Measurements from ENCODE around the gene DSTN.

DSTN gene

GRCh38 chr20:17624551-17625245, 54.8 kb downstream of the DSTN start:
- DNase-seq (ENCODE audit: low read depth): no peak
- no peak overlapping the region for H3K4me3 ChIP-seq (ENCODE audit: low read length)
- TF ChIP-seq CTCF (conservative IDR thresholded peaks at IDR 0.05; ENCODE audit: low read length): no peak

- no peak overlapping the region for H3K4me3 ChIP-seq (ENCODE audit: low read length)
- DNase-seq (ENCODE audit: low read depth): no peak
- TF ChIP-seq CTCF (conservative IDR thresholded peaks at IDR 0.05; ENCODE audit: low read length): no peak
Observed at GRCh38 chr20:17625246-17626051, 55.6 kb downstream of the DSTN start.

GRCh38 chr20:17626217-17627007, 56.5 kb downstream of the DSTN start:
- TF ChIP-seq CTCF (conservative IDR thresholded peaks at IDR 0.05; ENCODE audit: low read length): no peak
- no peak overlapping the region for H3K4me3 ChIP-seq (ENCODE audit: low read length)
- no peak for DNase-seq (ENCODE audit: low read depth)

- H3K4me3 ChIP-seq (ENCODE audit: low read length): no peak overlapping the region
- no peak for DNase-seq (ENCODE audit: low read depth)
- no peak for TF ChIP-seq CTCF (conservative IDR thresholded peaks at IDR 0.05; ENCODE audit: low read length)
Observed at GRCh38 chr20:17627101-17627955, 57.5 kb downstream of the DSTN start.

GRCh38 chr20:17628101-17628841, 58.4 kb downstream of the DSTN start:
- H3K4me3 ChIP-seq (ENCODE audit: low read length): no peak overlapping the region
- TF ChIP-seq CTCF (conservative IDR thresholded peaks at IDR 0.05; ENCODE audit: low read length): no peak
- no peak for DNase-seq (ENCODE audit: low read depth)

- DNase-seq (ENCODE audit: low read depth): no peak
- H3K4me3 ChIP-seq (ENCODE audit: low read length): no peak overlapping the region
- no peak for TF ChIP-seq CTCF (conservative IDR thresholded peaks at IDR 0.05; ENCODE audit: low read length)
Observed at GRCh38 chr20:17629025-17629424, 59.1 kb downstream of the DSTN start.

Data from AG10803 (cell line).